ENCODE results near the gene TRIM62. TPM values are rescaled to one million over a fixed set of nuclear protein-coding genes. Genes with fewer than 3 reads are reported as not detected.

TRIM62 gene
- total RNA-seq: 10 to 100 TPM in 1 of 2 experiments, 1 to 10 TPM in 1; 9.9 to 13.0 TPM

DNA sequence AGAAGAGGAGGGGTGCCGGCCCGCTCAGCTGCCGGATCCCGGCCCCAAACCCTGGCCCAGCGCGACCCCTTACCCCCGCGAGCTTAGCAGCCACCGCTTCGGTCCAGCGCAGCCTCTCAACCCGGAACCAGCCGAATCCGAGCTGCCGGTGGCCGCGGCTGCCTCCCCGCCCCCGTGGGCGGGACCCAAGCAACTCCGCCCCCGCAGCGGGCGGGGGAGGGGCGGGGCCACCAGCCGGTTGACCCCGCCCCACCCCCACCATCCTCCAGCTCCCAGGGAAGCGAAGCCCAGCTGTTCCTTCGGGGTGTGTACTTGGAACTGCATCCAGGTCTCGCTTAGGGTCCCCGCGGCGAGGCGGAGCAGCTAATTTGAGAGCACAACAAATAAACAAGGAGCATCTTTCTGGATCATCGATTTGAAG, at the start of gene TRIM62:
TRIM62 (minus strand) TSS at position 123 of the 421 bp plus-strand sequence. CDS start 611 bp downstream, outside the sequence.
- CTCF ChIA-PET: interaction anchor here (0.8 to 2.1 kb wide), 10 partner anchors 14 to 662 kb away, joined by 3 to 22 read pairs (median 4); no protein-coding TSS in a partner anchor

DNA sequence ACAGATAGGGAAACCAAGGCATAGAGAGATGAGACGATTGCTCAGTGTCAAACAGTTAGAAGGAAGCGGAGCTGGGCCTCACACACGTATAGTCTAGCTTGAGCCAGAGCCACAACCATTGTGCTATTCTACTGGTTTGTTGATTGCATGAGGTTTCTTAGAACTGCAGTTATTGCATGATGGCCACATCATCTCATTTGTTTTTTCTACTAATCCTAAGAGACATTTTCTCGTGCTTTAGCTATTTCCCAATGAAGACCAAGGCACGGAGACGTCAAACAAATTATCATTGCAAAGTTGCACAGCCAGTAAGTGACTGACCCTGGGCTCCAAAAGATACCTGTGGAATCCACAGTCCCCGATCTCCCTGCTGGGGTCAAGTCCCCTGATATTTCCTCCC, 49.3 kb upstream of the TRIM62 start:
- CTCF ChIA-PET: interaction anchor here (1.0 kb wide), 1 partner anchor 11 kb away, joined by 3 read pairs; no protein-coding TSS in a partner anchor
- Mint-ChIP-seq H3K36me3 (no peaks in the 10 kb centered on the region), H3K27ac (no peak overlapping the region), H3K27me3 (peaks cover 12% of the 10 kb centered on the region), H3K4me3 (no peak overlapping the region), H3K4me1 (peaks cover 10% of the 10 kb centered on the region), H3K9me3 (ENCODE audit: low read depth) (no peaks in the 10 kb centered on the region)
- ATAC-seq: no peak
- DNase-seq: no peak

More for the DNA sequence above, at the start of gene TRIM62:
- peak; percentile 80 for DNase-seq
- H3K4me3 Mint-ChIP-seq: peak within 1 kb of the TSS; percentile 81
- H3K27me3 Mint-ChIP-seq: peaks cover 28% of the 10 kb centered on the region
- peak; percentile 72 for ATAC-seq
- no peaks in the 10 kb centered on the region for H3K9me3 Mint-ChIP-seq (ENCODE audit: low read depth)
- H3K27ac Mint-ChIP-seq: peak within 1 kb of the TSS; percentile 82
- peaks cover 22% of the 10 kb centered on the region for H3K4me1 Mint-ChIP-seq
- H3K36me3 Mint-ChIP-seq: no peaks in the 10 kb centered on the region

DNA sequence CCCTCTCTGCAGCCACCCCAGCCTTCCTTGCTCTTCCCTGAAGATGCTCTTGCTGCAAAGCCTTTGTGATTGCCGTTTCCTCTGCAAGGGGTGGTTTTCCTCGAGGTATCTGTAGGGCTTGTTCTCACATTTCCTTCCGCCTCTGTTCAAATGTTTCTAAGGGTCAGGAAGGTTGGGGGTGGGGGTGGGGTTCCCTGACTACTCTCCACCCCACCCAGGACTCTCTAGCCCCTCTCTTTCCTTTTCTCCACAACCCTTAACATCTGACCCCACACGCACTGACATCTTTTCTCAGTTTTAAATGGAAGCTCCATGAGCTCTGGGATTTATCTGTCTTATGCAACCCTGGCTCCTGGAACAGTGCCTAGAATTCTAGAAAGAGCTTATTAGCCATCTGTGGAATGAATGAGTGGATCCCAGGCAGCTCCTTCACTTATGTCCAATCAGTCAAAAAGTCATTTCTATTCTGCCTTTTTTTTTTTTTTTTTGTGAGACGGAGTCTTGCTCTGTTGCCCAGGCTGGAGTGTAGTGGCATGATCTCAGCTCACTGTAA, 47.2 kb upstream of the TRIM62 start:
- ATAC-seq: no peak
- no peak overlapping the region for H3K4me3 Mint-ChIP-seq
- no peak for DNase-seq
- H3K27me3 Mint-ChIP-seq: peaks cover 27% of the 10 kb centered on the region
- peaks cover 8% of the 10 kb centered on the region for H3K4me1 Mint-ChIP-seq
- H3K9me3 Mint-ChIP-seq (ENCODE audit: low read depth): peaks cover 7% of the 10 kb centered on the region
- no peak overlapping the region for H3K27ac Mint-ChIP-seq
- CTCF ChIA-PET: no interaction called here
- peaks cover 2% of the 10 kb centered on the region for H3K36me3 Mint-ChIP-seq

DNA sequence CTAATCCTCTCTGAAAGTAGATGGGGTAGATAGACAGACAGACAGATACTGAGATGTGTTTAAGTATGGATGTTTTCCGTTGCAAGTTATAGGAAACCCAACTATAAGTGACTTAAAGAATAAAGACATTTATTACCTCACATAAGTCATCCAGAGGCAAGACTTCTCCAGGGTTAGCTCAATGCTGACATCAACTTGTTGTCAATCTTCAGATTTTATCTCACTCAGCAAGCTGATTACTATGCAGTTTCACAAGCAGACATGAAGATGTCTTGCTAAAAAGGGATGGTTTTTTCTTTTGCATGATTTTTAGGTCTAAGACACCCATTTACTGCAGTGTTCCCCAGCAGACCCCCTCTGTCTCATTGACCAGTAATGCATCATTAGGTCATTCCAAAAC, 43.7 kb upstream of the TRIM62 start:
- H3K4me3 Mint-ChIP-seq: no peak overlapping the region
- H3K4me1 Mint-ChIP-seq: peaks cover 2% of the 10 kb centered on the region
- H3K27ac Mint-ChIP-seq: no peak overlapping the region
- H3K36me3 Mint-ChIP-seq: peaks cover 5% of the 10 kb centered on the region
- DNase-seq: no peak
- H3K9me3 Mint-ChIP-seq (ENCODE audit: low read depth): peaks cover 9% of the 10 kb centered on the region
- no peak for ATAC-seq
- H3K27me3 Mint-ChIP-seq: peaks cover 35% of the 10 kb centered on the region
- CTCF ChIA-PET: interaction anchor here (1.3 kb wide), 1 partner anchor 11 kb away, joined by 5 read pairs; no protein-coding TSS in a partner anchor

DNA sequence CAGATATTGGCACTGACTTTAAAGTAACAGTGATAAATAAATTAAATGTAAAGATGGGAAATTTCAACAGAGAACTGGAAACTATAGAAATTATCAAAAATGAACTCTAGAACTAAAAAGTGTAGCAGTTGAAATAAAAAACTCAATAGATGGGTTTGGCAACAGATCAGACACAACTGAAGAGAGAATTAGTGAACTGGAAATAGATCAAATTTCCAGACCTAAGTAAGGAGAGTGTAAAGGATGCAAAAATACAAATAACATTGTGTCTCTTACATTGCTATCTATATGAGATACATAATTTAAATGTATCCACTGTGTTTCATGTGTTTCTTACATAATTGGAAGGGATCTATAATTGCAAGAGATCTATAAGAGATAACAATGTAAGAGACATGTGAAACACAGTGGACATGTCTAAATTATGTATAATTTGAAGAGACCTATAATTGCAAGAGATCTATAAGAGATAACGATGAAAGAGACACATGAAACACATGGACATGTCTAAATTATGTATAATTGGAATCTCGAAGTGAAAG, 42.4 kb upstream of the TRIM62 start:
- H3K27ac Mint-ChIP-seq: no peak overlapping the region
- ATAC-seq: no peak
- H3K4me3 Mint-ChIP-seq: no peak overlapping the region
- peaks cover 5% of the 10 kb centered on the region for H3K36me3 Mint-ChIP-seq
- DNase-seq: no peak
- CTCF ChIA-PET: no interaction called here
- peaks cover 35% of the 10 kb centered on the region for H3K27me3 Mint-ChIP-seq
- no peaks in the 10 kb centered on the region for H3K4me1 Mint-ChIP-seq
- H3K9me3 Mint-ChIP-seq (ENCODE audit: low read depth): peaks cover 9% of the 10 kb centered on the region

DNA sequence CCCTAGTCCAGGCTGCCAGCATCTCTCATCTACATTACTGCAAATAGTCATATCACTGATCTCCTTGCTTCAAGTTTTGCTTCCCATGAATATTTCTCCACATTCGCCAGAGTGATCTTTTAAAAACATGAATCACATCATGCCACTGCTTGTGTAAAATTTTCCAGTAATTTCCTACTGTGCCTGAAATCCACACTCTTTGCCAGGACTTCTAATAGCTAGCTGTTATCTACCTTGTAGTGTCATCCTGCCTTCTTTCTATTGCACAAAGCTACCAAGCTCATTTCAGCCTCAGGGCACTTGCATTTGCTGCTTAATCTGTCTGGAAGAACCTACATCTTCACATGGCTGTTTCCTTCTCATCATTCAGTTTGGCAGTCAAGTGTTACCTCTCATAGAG, 40.5 kb upstream of the TRIM62 start:
- H3K4me1 Mint-ChIP-seq: no peaks in the 10 kb centered on the region
- ATAC-seq: no peak
- H3K9me3 Mint-ChIP-seq (ENCODE audit: low read depth): peaks cover 9% of the 10 kb centered on the region
- H3K27ac Mint-ChIP-seq: no peak overlapping the region
- CTCF ChIA-PET: no interaction called here
- peaks cover 25% of the 10 kb centered on the region for H3K27me3 Mint-ChIP-seq
- no peak for DNase-seq
- H3K4me3 Mint-ChIP-seq: no peak overlapping the region
- peaks cover 5% of the 10 kb centered on the region for H3K36me3 Mint-ChIP-seq

DNA sequence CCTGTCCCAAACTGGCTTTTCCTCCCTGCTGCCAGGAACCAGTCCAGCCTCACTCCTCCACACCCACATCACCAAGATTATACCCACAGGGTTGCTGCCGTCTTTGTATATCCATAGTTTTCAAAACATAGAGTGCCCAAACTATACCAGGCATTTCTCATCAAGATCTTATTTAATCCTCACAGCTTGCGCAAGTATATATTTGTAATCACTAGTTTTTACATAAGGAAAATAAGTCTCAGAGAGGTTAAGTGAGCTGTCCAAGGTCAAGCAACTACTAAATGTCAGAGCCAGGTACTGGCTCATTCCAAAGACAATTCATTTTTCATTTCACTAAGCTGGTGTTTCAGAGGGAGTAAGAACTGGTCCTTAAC, 39.5 kb upstream of the TRIM62 start:
- CTCF ChIA-PET: no interaction called here
- ATAC-seq (no peak), DNase-seq (no peak)
- Mint-ChIP-seq H3K36me3 (peaks cover 5% of the 10 kb centered on the region), H3K4me3 (no peak overlapping the region), H3K4me1 (no peaks in the 10 kb centered on the region), H3K9me3 (ENCODE audit: low read depth) (peaks cover 9% of the 10 kb centered on the region), H3K27ac (no peak overlapping the region), H3K27me3 (peaks cover 23% of the 10 kb centered on the region)

GRCh38 chr1:33220676-33221384, 39.0 kb upstream of the TRIM62 start:
- no peak overlapping the region for H3K4me3 Mint-ChIP-seq

GRCh38 chr1:33219886-33220661, 38.2 kb upstream of the TRIM62 start:
- H3K9me3 Mint-ChIP-seq (ENCODE audit: low read depth): peaks cover 9% of the 10 kb centered on the region
- H3K4me1 Mint-ChIP-seq: no peaks in the 10 kb centered on the region
- peaks cover 5% of the 10 kb centered on the region for H3K36me3 Mint-ChIP-seq
- DNase-seq (no peak), ATAC-seq (no peak)
- H3K27me3 Mint-ChIP-seq: peaks cover 18% of the 10 kb centered on the region
- no peak overlapping the region for H3K4me3 Mint-ChIP-seq
- no peak overlapping the region for H3K27ac Mint-ChIP-seq
- CTCF ChIA-PET: interaction anchor here (1.4 kb wide), 1 partner anchor 11 kb away, joined by 3 read pairs; no protein-coding TSS in a partner anchor

More at GRCh38 chr1:33220676-33221384, 39.0 kb upstream of the TRIM62 start:
- Mint-ChIP-seq H3K9me3 (ENCODE audit: low read depth) (peaks cover 9% of the 10 kb centered on the region), H3K27ac (no peak overlapping the region), H3K27me3 (peaks cover 23% of the 10 kb centered on the region), H3K36me3 (peaks cover 5% of the 10 kb centered on the region), H3K4me1 (no peaks in the 10 kb centered on the region)
- no peak for ATAC-seq
- CTCF ChIA-PET: interaction anchor here (1.4 kb wide), 1 partner anchor 10 kb away, joined by 3 read pairs; no protein-coding TSS in a partner anchor
- no peak for DNase-seq

DNA sequence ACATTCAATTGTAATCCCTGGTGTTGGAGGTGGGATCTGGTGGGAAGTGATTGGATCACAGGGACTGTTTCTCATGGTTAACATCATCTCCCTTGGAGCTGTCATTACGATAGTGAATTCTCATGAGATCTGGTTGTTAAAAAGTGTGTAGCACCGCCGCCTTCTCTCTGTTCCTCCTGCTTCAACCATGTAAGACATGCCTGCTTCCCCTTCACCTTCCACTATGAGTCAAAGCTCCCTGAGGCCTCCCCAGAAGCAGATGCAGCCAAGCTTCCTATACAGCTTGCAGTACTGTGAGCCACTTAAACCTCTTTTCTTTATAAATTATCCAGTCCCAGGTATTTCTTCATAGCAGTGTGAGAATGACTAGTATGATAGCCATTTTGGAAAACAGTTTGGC, 30.1 kb upstream of the TRIM62 start:
- no peak for ATAC-seq
- CTCF ChIA-PET: no interaction called here
- H3K27me3 Mint-ChIP-seq: peaks cover 51% of the 10 kb centered on the region

GRCh38 chr1:33206340-33206739, 24.5 kb upstream of the TRIM62 start:
- CTCF ChIA-PET: no interaction called here
- Mint-ChIP-seq H3K36me3 (no peaks in the 10 kb centered on the region), H3K27ac (no peak overlapping the region), H3K27me3 (peaks cover 59% of the 10 kb centered on the region), H3K4me1 (peaks cover 2% of the 10 kb centered on the region), H3K4me3 (no peak overlapping the region), H3K9me3 (ENCODE audit: low read depth) (no peaks in the 10 kb centered on the region)
- ATAC-seq: no peak
- DNase-seq: no peak

More for the DNA sequence above, 30.1 kb upstream of the TRIM62 start:
- Mint-ChIP-seq H3K27ac (no peak overlapping the region), H3K36me3 (no peaks in the 10 kb centered on the region), H3K9me3 (ENCODE audit: low read depth) (peaks cover 4% of the 10 kb centered on the region), H3K4me1 (peaks cover 2% of the 10 kb centered on the region), H3K4me3 (no peak overlapping the region)
- DNase-seq: no peak

DNA sequence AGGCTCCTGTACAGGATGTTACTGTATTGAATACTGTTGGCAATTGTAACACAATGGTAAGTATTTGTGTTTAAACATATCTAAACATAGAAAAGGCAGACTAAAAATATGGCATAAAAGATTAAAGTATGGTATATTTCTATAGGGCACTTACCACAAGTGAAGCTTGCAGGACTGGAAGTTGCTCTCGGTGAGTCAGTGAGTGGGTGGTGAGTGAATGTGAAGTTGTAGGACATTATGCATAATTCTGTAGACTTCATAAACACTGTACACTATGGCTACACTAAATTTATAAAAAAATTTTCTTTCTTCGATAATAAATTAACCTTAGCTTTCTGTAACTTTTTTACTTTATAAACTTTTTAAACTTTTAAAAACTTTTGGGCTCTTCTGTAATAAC, 13.7 kb upstream of the TRIM62 start:
- H3K4me1 Mint-ChIP-seq: peaks cover 5% of the 10 kb centered on the region
- H3K4me3 Mint-ChIP-seq: no peak overlapping the region
- H3K9me3 Mint-ChIP-seq (ENCODE audit: low read depth): no peaks in the 10 kb centered on the region
- ATAC-seq: no peak
- CTCF ChIA-PET: no interaction called here
- no peak for DNase-seq
- no peaks in the 10 kb centered on the region for H3K36me3 Mint-ChIP-seq
- H3K27me3 Mint-ChIP-seq: peaks cover 45% of the 10 kb centered on the region
- no peak overlapping the region for H3K27ac Mint-ChIP-seq

GRCh38 chr1:33191731-33192275, 10.0 kb upstream of the TRIM62 start:
- DNase-seq (no peak), ATAC-seq (no peak)
- no peak overlapping the region for H3K27ac Mint-ChIP-seq
- no peak overlapping the region for H3K4me3 Mint-ChIP-seq
- CTCF ChIA-PET: interaction anchor here (2.2 kb wide), 1 partner anchor 11 kb away, joined by 5 read pairs; no protein-coding TSS in a partner anchor
- H3K4me1 Mint-ChIP-seq: peaks cover 9% of the 10 kb centered on the region
- H3K27me3 Mint-ChIP-seq: peaks cover 23% of the 10 kb centered on the region
- no peaks in the 10 kb centered on the region for H3K36me3 Mint-ChIP-seq
- no peaks in the 10 kb centered on the region for H3K9me3 Mint-ChIP-seq (ENCODE audit: low read depth)

Measured in activated CD8-positive, alpha-beta memory T cell treated with anti-CD3 and anti-CD28 coated beads, Interleukin-2, amount 10 ng/mL, durations not matched to agents 7 days and 5 days (primary cell).